Measurements from ENCODE around the gene MUC20.

DNA sequence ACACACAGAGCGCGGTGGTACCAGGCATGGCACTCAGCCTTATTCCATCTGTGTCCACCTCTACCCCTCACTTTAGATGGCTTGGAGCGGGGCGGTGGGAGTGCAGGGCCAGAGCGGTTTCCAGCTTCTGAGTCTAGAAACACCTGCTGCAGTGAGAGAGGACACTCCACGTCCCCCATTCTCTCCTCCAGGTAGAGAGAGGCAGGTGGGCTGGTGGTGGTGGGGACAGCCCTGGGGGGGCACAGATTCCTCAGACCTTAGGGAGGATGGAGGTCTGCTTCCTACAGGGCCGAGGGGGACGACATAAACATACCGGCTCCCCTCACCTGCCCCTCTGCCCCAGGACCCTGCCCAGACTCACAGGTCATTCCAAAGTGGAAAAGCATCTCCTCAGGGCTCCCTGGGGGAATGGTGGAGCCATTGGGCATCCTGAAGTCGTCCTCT is 40.4 kb downstream of the MUC20 start:
- TF ChIP-seq BACH1 (tag; IDR thresholded peaks at IDR 0.05) (no peak), SMAD3 (CRISPR knock-in tag; conservative IDR thresholded peaks at IDR 0.05) (no peak), NFYB (IDR thresholded peaks at IDR 0.05; ENCODE audit: extremely low read depth, insufficient read length) (no peak)
- TF ChIP-seq, protein P1, sequence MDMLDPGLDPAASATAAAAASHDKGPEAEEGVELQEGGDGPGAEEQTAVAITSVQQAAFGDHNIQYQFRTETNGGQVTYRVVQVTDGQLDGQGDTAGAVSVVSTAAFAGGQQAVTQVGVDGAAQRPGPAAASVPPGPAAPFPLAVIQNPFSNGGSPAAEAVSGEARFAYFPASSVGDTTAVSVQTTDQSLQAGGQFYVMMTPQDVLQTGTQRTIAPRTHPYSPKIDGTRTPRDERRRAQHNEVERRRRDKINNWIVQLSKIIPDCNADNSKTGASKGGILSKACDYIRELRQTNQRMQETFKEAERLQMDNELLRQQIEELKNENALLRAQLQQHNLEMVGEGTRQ (CRISPR knock-in tag; IDR thresholded peaks at IDR 0.05): no peak
- TF ChIP-seq, protein P2, sequence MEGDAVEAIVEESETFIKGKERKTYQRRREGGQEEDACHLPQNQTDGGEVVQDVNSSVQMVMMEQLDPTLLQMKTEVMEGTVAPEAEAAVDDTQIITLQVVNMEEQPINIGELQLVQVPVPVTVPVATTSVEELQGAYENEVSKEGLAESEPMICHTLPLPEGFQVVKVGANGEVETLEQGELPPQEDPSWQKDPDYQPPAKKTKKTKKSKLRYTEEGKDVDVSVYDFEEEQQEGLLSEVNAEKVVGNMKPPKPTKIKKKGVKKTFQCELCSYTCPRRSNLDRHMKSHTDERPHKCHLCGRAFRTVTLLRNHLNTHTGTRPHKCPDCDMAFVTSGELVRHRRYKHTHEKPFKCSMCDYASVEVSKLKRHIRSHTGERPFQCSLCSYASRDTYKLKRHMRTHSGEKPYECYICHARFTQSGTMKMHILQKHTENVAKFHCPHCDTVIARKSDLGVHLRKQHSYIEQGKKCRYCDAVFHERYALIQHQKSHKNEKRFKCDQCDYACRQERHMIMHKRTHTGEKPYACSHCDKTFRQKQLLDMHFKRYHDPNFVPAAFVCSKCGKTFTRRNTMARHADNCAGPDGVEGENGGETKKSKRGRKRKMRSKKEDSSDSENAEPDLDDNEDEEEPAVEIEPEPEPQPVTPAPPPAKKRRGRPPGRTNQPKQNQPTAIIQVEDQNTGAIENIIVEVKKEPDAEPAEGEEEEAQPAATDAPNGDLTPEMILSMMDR (IDR thresholded peaks at IDR 0.05 in 2 of 3, conservative IDR thresholded peaks at IDR 0.05 in 1 of 3; ENCODE audit: insufficient read depth in 2 of 3, low read depth in 1 of 3, low read length in 3 of 3): no peak
